ENCODE measurements around the gene HNRNPF. TPM values are rescaled to one million over a fixed set of nuclear protein-coding genes. Genes with fewer than 3 reads are reported as not detected.

The HNRNPF gene
- polyA plus RNA-seq, 1 donor (not counting 4 experiments of a cell fraction or from before 2014, with no cell fraction given): 238 TPM

GRCh38 chr10:43383204-43383971, 25.6 kb downstream of the HNRNPF start:
- Histone ChIP-seq H3K4me2 (ENCODE audit: control insufficient read depth, extremely low read depth, insufficient read depth, low read depth, low read length) (peak overlapping the region; percentile 31), H4K20me1 (ENCODE audit: control insufficient read depth, extremely low read depth, insufficient read depth, low read length) (peaks cover under 1% of the 10 kb centered on the region), H3K27me3 (ENCODE audit: control insufficient read depth, extremely low read depth, insufficient read depth, low read length) (no peaks in the 10 kb centered on the region), H3K9me1 (ENCODE audit: control insufficient read depth, extremely low read depth, insufficient read depth, low read length) (no peaks in the 10 kb centered on the region), H3K9me3 (ENCODE audit: control insufficient read depth, low read depth, low read length) (no peaks in the 10 kb centered on the region), H3K4me1 (ENCODE audit: control insufficient read depth, extremely low read depth, insufficient read depth, low read length) (peaks cover 14% of the 10 kb centered on the region), H3K27ac (ENCODE audit: control insufficient read depth, insufficient read depth, low read length) (peak overlapping the region; percentile 49), H3K4me3 (ENCODE audit: control insufficient read depth in 2 of 3, extremely low read depth in 1 of 3, insufficient read depth in 2 of 3, low read depth in 1 of 3, low read length in 3 of 3) (no peak overlapping the region), H2AFZ (ENCODE audit: control insufficient read depth, low read length) (no peak overlapping the region), H3K36me3 (ENCODE audit: control insufficient read depth in 2 of 2, extremely low read depth in 1 of 2, insufficient read depth in 2 of 2, low read length in 2 of 2) (peaks cover 8 to 13% of the 10 kb centered on the region in 2 experiments), H3K79me2 (ENCODE audit: control insufficient read depth, insufficient read depth, low read length) (peaks cover 7% of the 10 kb centered on the region), H3K9ac (ENCODE audit: control insufficient read depth, extremely low read depth, insufficient read depth, low read length) (peak overlapping the region; percentile 25)
- TF ChIP-seq CTCF (optimal IDR thresholded peaks at IDR 0.05 in 1 of 3, IDR thresholded peaks at IDR 0.05 in 1 of 3, conservative IDR thresholded peaks at IDR 0.05 in 1 of 3; ENCODE audit: extremely low read depth in 1 of 3, insufficient read depth in 2 of 3, low read length in 3 of 3) (no peak), EZH2 (IDR thresholded peaks at IDR 0.05; ENCODE audit: low read length) (no peak)
- dilution Hi-C loops (cut with MboI; ENCODE audit: extremely low pct_ligation_motif_present, low sequenced_read_pairs): no loop called here
- FAIRE-seq (peak; percentile 53), DNase-seq (ENCODE audit: low read depth, low spot score) (no peak)

GRCh38 chr10:43380610-43381222, 28.3 kb downstream of the HNRNPF start:
- TF ChIP-seq CTCF (optimal IDR thresholded peaks at IDR 0.05 in 1 of 3, IDR thresholded peaks at IDR 0.05 in 1 of 3, conservative IDR thresholded peaks at IDR 0.05 in 1 of 3; ENCODE audit: extremely low read depth in 1 of 3, insufficient read depth in 2 of 3, low read length in 3 of 3) (peak in 1 of 3 experiments; percentile 36), EZH2 (IDR thresholded peaks at IDR 0.05; ENCODE audit: low read length) (no peak)
- H4K20me1 ChIP-seq (ENCODE audit: control insufficient read depth, extremely low read depth, insufficient read depth, low read length): no peaks in the 10 kb centered on the region
- H3K9me3 ChIP-seq (ENCODE audit: control insufficient read depth, low read depth, low read length): no peaks in the 10 kb centered on the region
- H3K79me2 ChIP-seq (ENCODE audit: control insufficient read depth, insufficient read depth, low read length): no peaks in the 10 kb centered on the region
- H3K4me1 ChIP-seq (ENCODE audit: control insufficient read depth, extremely low read depth, insufficient read depth, low read length): peaks cover 14% of the 10 kb centered on the region
- H3K9me1 ChIP-seq (ENCODE audit: control insufficient read depth, extremely low read depth, insufficient read depth, low read length): no peaks in the 10 kb centered on the region
- no peak for FAIRE-seq
- H3K4me2 ChIP-seq (ENCODE audit: control insufficient read depth, extremely low read depth, insufficient read depth, low read depth, low read length): no peak overlapping the region
- H3K9ac ChIP-seq (ENCODE audit: control insufficient read depth, extremely low read depth, insufficient read depth, low read length): no peak overlapping the region
- H3K4me3 ChIP-seq (ENCODE audit: control insufficient read depth in 2 of 3, extremely low read depth in 1 of 3, insufficient read depth in 2 of 3, low read depth in 1 of 3, low read length in 3 of 3): no peak overlapping the region
- no peaks in the 10 kb centered on the region for H3K36me3 ChIP-seq (ENCODE audit: control insufficient read depth in 2 of 2, extremely low read depth in 1 of 2, insufficient read depth in 2 of 2, low read length in 2 of 2)
- no peaks in the 10 kb centered on the region for H3K27me3 ChIP-seq (ENCODE audit: control insufficient read depth, extremely low read depth, insufficient read depth, low read length)
- dilution Hi-C loops (cut with MboI; ENCODE audit: extremely low pct_ligation_motif_present, low sequenced_read_pairs): no loop called here
- H3K27ac ChIP-seq (ENCODE audit: control insufficient read depth, insufficient read depth, low read length): no peak overlapping the region
- DNase-seq (ENCODE audit: low read depth, low spot score): no peak
- no peak overlapping the region for H2AFZ ChIP-seq (ENCODE audit: control insufficient read depth, low read length)

All from keratinocyte (primary cell).